ENCODE measurements around the gene WDR62. TPM values are rescaled to one million over a fixed set of nuclear protein-coding genes. Genes with fewer than 3 reads are reported as not detected.

WDR62 gene
- total RNA-seq, 1 experiment from 2014 or later: 30.0 TPM

DNA sequence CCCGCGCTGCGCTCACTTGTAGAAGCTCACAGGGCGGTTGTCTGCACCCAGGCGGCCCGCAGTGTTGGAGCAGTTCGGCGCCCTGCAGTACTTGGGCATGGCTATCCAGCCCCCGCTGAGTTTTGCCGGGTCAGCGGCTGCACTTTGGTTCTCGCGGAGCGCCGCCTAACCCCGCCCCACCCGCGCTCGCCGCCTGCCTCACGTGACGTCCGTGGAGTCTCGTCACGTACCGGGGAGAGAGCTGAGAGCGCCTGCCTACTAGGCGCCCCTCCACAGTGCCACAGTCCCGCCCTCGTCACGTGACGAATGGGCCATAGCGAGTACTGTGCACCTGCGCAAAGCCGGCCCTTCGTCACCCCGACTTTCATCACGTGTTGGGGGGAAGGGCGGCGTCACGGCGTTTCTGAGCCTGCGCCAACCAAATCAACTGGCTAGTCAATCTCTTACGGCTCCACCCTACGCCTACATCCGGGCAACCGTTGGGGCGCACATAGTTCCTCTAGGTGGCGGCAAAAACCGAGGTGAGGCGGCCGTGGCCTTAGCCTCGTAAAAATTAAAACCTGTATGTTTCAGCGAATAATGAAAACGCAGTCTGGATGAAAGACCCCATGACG is 471 bp upstream of the WDR62 start, which contains the start of gene THAP8:
THAP8 (minus strand) TSS at position 167 of the 614 bp plus-strand sequence; CDS start at position 99, 68 bp downstream.
- H3K36me3 Mint-ChIP-seq (ENCODE audit: insufficient read depth in 1 of 3, low read depth in 3 of 3): peaks cover 5 to 20% (median 5%) of the 10 kb centered on the region in 3 experiments
- Histone ChIP-seq H3T11ph (ENCODE audit: low read length) (no peak within 1 kb of the TSS), H3K27me3 (ENCODE audit: insufficient read depth, low read length) (no peaks in the 10 kb centered on the region), H3K27ac (ENCODE audit: insufficient read length, low read depth, low read length) (no peak within 1 kb of the TSS), H4K8ac (replicated peaks; ENCODE audit: insufficient read length, low read depth, low read length) (no peak within 1 kb of the TSS), H3K23me2 (ENCODE audit: insufficient read length, low read depth, low read length, poor library complexity, severe bottlenecking) (peaks cover 10% of the 10 kb centered on the region), H3K14ac (ENCODE audit: insufficient read depth, low read length) (peak within 1 kb of the TSS; percentile 69), H3K4me1 (ENCODE audit: insufficient read depth, low read length) (peaks cover 4% of the 10 kb centered on the region; the same call in 1 of the 2 replicates), H4K20me1 (ENCODE audit: control insufficient read depth, insufficient read depth, insufficient read length) (no peaks in the 10 kb centered on the region), H3K4me2 (ENCODE audit: insufficient read depth, insufficient read length, low read length) (peak within 1 kb of the TSS; percentile 98), H3K79me2 (ENCODE audit: insufficient read depth, low read length) (peaks cover 2% of the 10 kb centered on the region; the same call in 1 of the 2 replicates), H2BK12ac (ENCODE audit: insufficient read length, low read depth, low read length) (no peak within 1 kb of the TSS), H4K91ac (ENCODE audit: insufficient read length, low read depth, low read length) (no peak within 1 kb of the TSS), H3K4ac (ENCODE audit: low read depth, low read length) (no peak within 1 kb of the TSS), H4K5ac (ENCODE audit: insufficient read length, low read depth, low read length) (no peak within 1 kb of the TSS), H3K56ac (ENCODE audit: insufficient read length, low read depth, low read length) (no peak within 1 kb of the TSS), H2BK15ac (ENCODE audit: low read depth, low read length) (no peak within 1 kb of the TSS), H2AK5ac (ENCODE audit: insufficient read length, low read length) (no peak within 1 kb of the TSS), H2BK5ac (ENCODE audit: insufficient read length, low read length) (no peak within 1 kb of the TSS), H3K9ac (ENCODE audit: extremely low read depth, insufficient read length, low read length) (peak within 1 kb of the TSS; percentile 50), H2AFZ (ENCODE audit: low read length) (no peak within 1 kb of the TSS), H3K9me3 (ENCODE audit: control insufficient read depth, low read depth, low read length) (no peaks in the 10 kb centered on the region), H3K79me1 (ENCODE audit: insufficient read depth, low read depth, low read length, poor library complexity, severe bottlenecking) (peaks cover 4% of the 10 kb centered on the region), H2BK120ac (ENCODE audit: low read depth, low read length, poor library complexity, severe bottlenecking) (no peak within 1 kb of the TSS), H3K23ac (ENCODE audit: insufficient read length, low read depth, low read length) (no peak within 1 kb of the TSS), H2BK20ac (ENCODE audit: low read depth, low read length, poor library complexity, severe bottlenecking) (no peak within 1 kb of the TSS), H3K18ac (ENCODE audit: insufficient read length, low read depth, low read length) (peak within 1 kb of the TSS; percentile 63)
- H3K27ac Mint-ChIP-seq: peak within 1 kb of the TSS; percentile 82 to 98 (median 96)
- WGBS (ENCODE audit: extremely low coverage, insufficient read length, low lambda C conversion rate): no CpG with 5 or more reads among the region's 56 CpGs
- H3K4me3 Mint-ChIP-seq: peak within 1 kb of the TSS; percentile 91 to 95
- TF ChIP-seq, protein P1, sequence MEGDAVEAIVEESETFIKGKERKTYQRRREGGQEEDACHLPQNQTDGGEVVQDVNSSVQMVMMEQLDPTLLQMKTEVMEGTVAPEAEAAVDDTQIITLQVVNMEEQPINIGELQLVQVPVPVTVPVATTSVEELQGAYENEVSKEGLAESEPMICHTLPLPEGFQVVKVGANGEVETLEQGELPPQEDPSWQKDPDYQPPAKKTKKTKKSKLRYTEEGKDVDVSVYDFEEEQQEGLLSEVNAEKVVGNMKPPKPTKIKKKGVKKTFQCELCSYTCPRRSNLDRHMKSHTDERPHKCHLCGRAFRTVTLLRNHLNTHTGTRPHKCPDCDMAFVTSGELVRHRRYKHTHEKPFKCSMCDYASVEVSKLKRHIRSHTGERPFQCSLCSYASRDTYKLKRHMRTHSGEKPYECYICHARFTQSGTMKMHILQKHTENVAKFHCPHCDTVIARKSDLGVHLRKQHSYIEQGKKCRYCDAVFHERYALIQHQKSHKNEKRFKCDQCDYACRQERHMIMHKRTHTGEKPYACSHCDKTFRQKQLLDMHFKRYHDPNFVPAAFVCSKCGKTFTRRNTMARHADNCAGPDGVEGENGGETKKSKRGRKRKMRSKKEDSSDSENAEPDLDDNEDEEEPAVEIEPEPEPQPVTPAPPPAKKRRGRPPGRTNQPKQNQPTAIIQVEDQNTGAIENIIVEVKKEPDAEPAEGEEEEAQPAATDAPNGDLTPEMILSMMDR (conservative IDR thresholded peaks at IDR 0.05): peak; percentile 60; the same call in 2 of the 3 replicates
- no peaks in the 10 kb centered on the region; a peak in 1 of 5 replicates for H3K9me3 Mint-ChIP-seq
- H3K4me1 Mint-ChIP-seq: peaks cover 23 to 31% of the 10 kb centered on the region in 2 experiments
- no peaks in the 10 kb centered on the region; the same call in 1 of the 2 replicates for H3K27me3 Mint-ChIP-seq (ENCODE audit: low read depth)
- DNase-seq: peak; percentile 99

Data from H9 (cell line).